Measurements from ENCODE around the gene HSPA12A. TPM values are rescaled to one million over a fixed set of nuclear protein-coding genes. Genes with fewer than 3 reads are reported as not detected.

The HSPA12A gene
- total RNA-seq, 4 donors from 2014 or later, result 4.5 to 6.0 (median 4.9) TPM

GRCh38 chr10:116721547-116722392 lies 20.6 kb downstream of the HSPA12A start:
- in situ Hi-C loops (cut with MboI; ENCODE audit: low sequenced_read_pairs in 4 of 4), result no loop called here
- intact Hi-C loops (cut with DNase I; ENCODE audit: low total_unique reads), result no loop called here
- ATAC-seq (no peak), DNase-seq (no peak)
- Histone ChIP-seq H3K4me3 (no peak overlapping the region), H3K4me1 (no peaks in the 10 kb centered on the region), H3K27me3 (no peaks in the 10 kb centered on the region), H3K9me3 (no peaks in the 10 kb centered on the region), H3K27ac (no peak overlapping the region), H3K36me3 (no peaks in the 10 kb centered on the region)
- TF ChIP-seq CTCF (IDR thresholded peaks at IDR 0.05 in 4 of 5, conservative IDR thresholded peaks at IDR 0.05 in 1 of 5), result no peak

- Histone ChIP-seq H3K27me3 (no peaks in the 10 kb centered on the region), H3K4me3 (no peak overlapping the region), H3K9me3 (no peaks in the 10 kb centered on the region), H3K4me1 (no peaks in the 10 kb centered on the region), H3K27ac (no peak overlapping the region), H3K36me3 (no peaks in the 10 kb centered on the region)
- DNase-seq (no peak), ATAC-seq (no peak)
- in situ Hi-C loops (cut with MboI; ENCODE audit: low sequenced_read_pairs in 4 of 4), result no loop called here
- intact Hi-C loops (cut with DNase I; ENCODE audit: low total_unique reads), result no loop called here
- no peak for TF ChIP-seq POLR2A (IDR thresholded peaks at IDR 0.05)
- no peak for TF ChIP-seq CTCF (IDR thresholded peaks at IDR 0.05 in 4 of 5, conservative IDR thresholded peaks at IDR 0.05 in 1 of 5)
Measured at GRCh38 chr10:116720668-116721546, 21.5 kb downstream of the HSPA12A start.

- TF ChIP-seq POLR2A (IDR thresholded peaks at IDR 0.05), result no peak
- no peak for TF ChIP-seq CTCF (IDR thresholded peaks at IDR 0.05 in 4 of 5, conservative IDR thresholded peaks at IDR 0.05 in 1 of 5)
- Histone ChIP-seq H3K9me3 (no peaks in the 10 kb centered on the region), H3K27me3 (no peaks in the 10 kb centered on the region), H3K36me3 (no peaks in the 10 kb centered on the region), H3K4me3 (no peak overlapping the region), H3K27ac (no peak overlapping the region), H3K4me1 (no peaks in the 10 kb centered on the region)
- intact Hi-C loops (cut with DNase I; ENCODE audit: low total_unique reads), result no loop called here
- in situ Hi-C loops (cut with MboI; ENCODE audit: low sequenced_read_pairs in 4 of 4), result no loop called here
- ATAC-seq (no peak), DNase-seq (no peak)
Measured at GRCh38 chr10:116720241-116720643, 22.1 kb downstream of the HSPA12A start.

- Histone ChIP-seq H3K4me1 (no peaks in the 10 kb centered on the region), H3K27ac (no peak overlapping the region), H3K27me3 (no peaks in the 10 kb centered on the region), H3K9me3 (no peaks in the 10 kb centered on the region), H3K36me3 (no peaks in the 10 kb centered on the region), H3K4me3 (no peak overlapping the region)
- TF ChIP-seq CTCF (IDR thresholded peaks at IDR 0.05 in 4 of 5, conservative IDR thresholded peaks at IDR 0.05 in 1 of 5), result no peak
- no peak for TF ChIP-seq POLR2A (IDR thresholded peaks at IDR 0.05)
- in situ Hi-C loops (cut with MboI; ENCODE audit: low sequenced_read_pairs in 4 of 4) (no loop called here), intact Hi-C loops (cut with DNase I; ENCODE audit: low total_unique reads) (no loop called here)
- DNase-seq (no peak), ATAC-seq (no peak)
Measured at GRCh38 chr10:116719804-116720203, 22.6 kb downstream of the HSPA12A start.
